PC-9 (cell line): ENCODE measurements around the gene DERL2. TPM values are rescaled to one million over a fixed set of nuclear protein-coding genes. Genes with fewer than 3 reads are reported as not detected.

ENCODE experiments used
- BruUV-seq: library from RNA; stranded (reverse); fragments of 400-500 nt; replicated peaks from 2 replicates; lab custom pipeline; 2021; lab: Mats Ljungman, UMichigan
- CTCF ChIA-PET: fragments of 300-600 bp; sonication (Branson Sonifier 250); formaldehyde crosslinking; loops from one replicate; lab custom pipeline; 2022; ENCODE audit warnings: antibody characterized with exemption; lab: Charles Lee
- POLR2A ChIA-PET: fragments of 300-600 bp; sonication (Branson Sonifier 250); formaldehyde crosslinking; loops from one replicate; lab custom pipeline; 2022; ENCODE audit warnings: antibody characterized with exemption; ENCODE audit not compliant: unreplicated experiment; lab: Charles Lee
- DNase-seq, 2 experiments: peaks; one replicate each; pipeline versions ENCODE4 v3.0.0 to v3.0.0-alpha.2; 2015 to 2022; ENCODE audit warnings: mixed read lengths in 1 of 2
- H2AFZ ChIP-seq: fragments of 200-600 bp; sonication (generic); 2 replicates; pipeline ENCODE4 v1.8.1; 2017; ENCODE audit warnings: antibody characterized with exemption
- H3F3A ChIP-seq: fragments of 200-600 bp; sonication (generic); 2 replicates; pipeline ENCODE4 v1.8.1; 2017; ENCODE audit warnings: antibody characterized with exemption, mild to moderate bottlenecking, low read depth; ENCODE audit not compliant: insufficient read depth
- H3K27ac ChIP-seq: fragments of 200-600 bp; sonication (generic); 2 replicates; pipeline ENCODE4 v1.6.1; 2016; ENCODE audit warnings: mixed run types
- H3K27me3 ChIP-seq: fragments of 200-600 bp; sonication (generic); 2 replicates; pipeline ENCODE4 v1.6.1; 2016; ENCODE audit warnings: low read depth, mixed run types; ENCODE audit not compliant: insufficient read depth
- H3K36me3 ChIP-seq: fragments of 200-600 bp; sonication (generic); 2 replicates; pipeline ENCODE4 v1.6.1; 2016; ENCODE audit warnings: low read depth, mixed run types
- H3K4me1 ChIP-seq: fragments of 200-600 bp; sonication (generic); replicated peaks from 2 replicates; pipeline ENCODE4 v1.6.1; 2016; ENCODE audit warnings: mixed run types; ENCODE audit not compliant: insufficient read depth
- H3K4me2 ChIP-seq: fragments of 200-600 bp; sonication (generic); 2 replicates; pipeline ENCODE4 v1.6.1; 2017; ENCODE audit warnings: mixed run types
- H3K4me3 ChIP-seq: fragments of 200-600 bp; sonication (generic); 2 replicates; pipeline ENCODE4 v1.6.1; 2016; ENCODE audit warnings: mixed run types
- H3K79me2 ChIP-seq: fragments of 200-600 bp; sonication (generic); 2 replicates; pipeline ENCODE4 v1.6.1; 2017; ENCODE audit warnings: low read depth, mixed run types
- H3K9me2 ChIP-seq: fragments of 200-600 bp; sonication (generic); 2 replicates; pipeline ENCODE4 v1.8.1; 2017; ENCODE audit warnings: mild to moderate bottlenecking; ENCODE audit not compliant: insufficient read depth
- H3K9me3 ChIP-seq: fragments of 200-600 bp; sonication (generic); 2 replicates; pipeline ENCODE4 v1.8.1; 2016; ENCODE audit warnings: low read depth; ENCODE audit not compliant: insufficient read depth
- H4K20me1 ChIP-seq: fragments of 200-600 bp; sonication (generic); 2 replicates; pipeline ENCODE4 v1.8.1; 2017; ENCODE audit not compliant: insufficient read depth
- CTCF ChIP-seq: fragments of 200-600 bp; sonication (generic); conservative IDR thresholded peaks from 2 replicates; pipeline ENCODE4 v1.6.1; 2017; ENCODE audit warnings: mixed run types, antibody characterized with exemption, mild to moderate bottlenecking, moderate library complexity
- EZH2 ChIP-seq: fragments of 200-600 bp; sonication (generic); IDR thresholded peaks from 2 replicates; pipeline ENCODE4 v1.8.0; 2017; ENCODE audit warnings: antibody characterized with exemption, low read depth
- intact Hi-C: fragments of 100-400 bp; cut with micrococcal nuclease; formaldehyde crosslinking; loops from one replicate; pipeline ENCODE4 v1.10.0; 2022; ENCODE audit not compliant: unreplicated experiment
- total RNA-seq: library from RNA; stranded (reverse); gene quantifications from 2 replicates; pipeline ENCODE4 v1.2.3, GENCODE V29; 2021

Gene DERL2
- total RNA-seq, 1 experiment from 2014 or later = 71.1 TPM

- H2AFZ ChIP-seq = no peak overlapping the region
- H3K27ac ChIP-seq = no peak overlapping the region
- POLR2A ChIA-PET = no interaction called here
- no peaks in the 10 kb centered on the region for H3K27me3 ChIP-seq
- CTCF ChIA-PET = no interaction called here
- H3K9me3 ChIP-seq = no peaks in the 10 kb centered on the region
- H3K4me3 ChIP-seq = no peak overlapping the region
- H3K36me3 ChIP-seq = peaks cover 11% of the 10 kb centered on the region; the same call in 1 of the 2 replicates
- intact Hi-C loops = no loop called here
- no peak for DNase-seq
- no peak overlapping the region for H3K4me2 ChIP-seq
- 0 out of 2 replicates have a peak, but pooled peaks cover 2% of the 10 kb centered on the region for H4K20me1 ChIP-seq
- no peaks in the 10 kb centered on the region for H3K79me2 ChIP-seq
- TF ChIP-seq CTCF (no peak), EZH2 (no peak)
- H3K4me1 ChIP-seq = no peaks in the 10 kb centered on the region
- BruUV-seq = no TSS peak
- H3K9me2 ChIP-seq = no peaks in the 10 kb centered on the region
- peaks cover 1% of the 10 kb centered on the region; the same call in 1 of the 2 replicates for H3F3A ChIP-seq
Observed at GRCh38 chr17:5446786-5447185, 39.2 kb downstream of the DERL2 start.

GRCh38 chr17:5444209-5444608, 41.8 kb downstream of the DERL2 start:
- Histone ChIP-seq H3K9me3 (no peaks in the 10 kb centered on the region), H3K27ac (no peak overlapping the region), H2AFZ (no peak overlapping the region), H3K36me3 (peaks cover 11% of the 10 kb centered on the region; the same call in 1 of the 2 replicates), H3K4me3 (no peak overlapping the region), H3K79me2 (no peaks in the 10 kb centered on the region), H3K4me2 (no peak overlapping the region), H3K27me3 (no peaks in the 10 kb centered on the region), H3K9me2 (no peaks in the 10 kb centered on the region), H4K20me1 (0 out of 2 replicates have a peak, but pooled peaks cover 2% of the 10 kb centered on the region), H3K4me1 (no peaks in the 10 kb centered on the region), H3F3A (peaks cover 11% of the 10 kb centered on the region; the same call in 1 of the 2 replicates)
- no TSS peak for BruUV-seq
- DNase-seq = no peak
- ChIA-PET CTCF (no interaction called here), POLR2A (no interaction called here)
- intact Hi-C loops = no loop called here
- TF ChIP-seq EZH2 (no peak), CTCF (no peak)

DNA sequence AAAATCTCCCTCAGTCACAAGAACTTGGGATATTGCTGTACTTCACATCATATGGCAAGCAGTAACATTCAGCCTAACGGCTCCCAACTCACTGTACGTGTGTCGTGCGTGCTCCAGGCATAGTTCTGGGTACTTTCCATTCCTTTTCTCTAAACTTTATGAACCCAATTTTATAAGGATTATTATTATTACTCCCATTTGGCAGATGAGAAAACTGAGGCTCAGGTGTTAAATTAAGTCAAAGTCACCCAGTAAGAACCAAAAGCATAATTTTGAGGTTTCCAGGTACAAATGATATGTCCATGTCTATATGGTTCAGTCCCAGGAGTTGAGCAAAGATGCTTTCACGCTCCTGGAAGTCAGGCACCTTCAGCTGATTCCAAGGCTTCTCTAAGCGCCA, 42.2 kb downstream of the DERL2 start:
- Histone ChIP-seq H3K4me1 (no peaks in the 10 kb centered on the region), H3K27ac (no peak overlapping the region), H3K27me3 (no peaks in the 10 kb centered on the region), H3K4me3 (no peak overlapping the region), H3K79me2 (peaks cover 2% of the 10 kb centered on the region), H3K9me3 (no peaks in the 10 kb centered on the region), H2AFZ (no peak overlapping the region), H4K20me1 (0 out of 2 replicates have a peak, but pooled peaks cover 2% of the 10 kb centered on the region), H3K4me2 (no peak overlapping the region), H3K36me3 (peaks cover 7% of the 10 kb centered on the region; the same call in 1 of the 2 replicates), H3K9me2 (no peaks in the 10 kb centered on the region), H3F3A (peaks cover 11% of the 10 kb centered on the region; the same call in 1 of the 2 replicates)
- ChIA-PET CTCF (no interaction called here), POLR2A (no interaction called here)
- intact Hi-C loops = no loop called here
- no peak for DNase-seq
- TF ChIP-seq EZH2 (no peak), CTCF (no peak)
- no TSS peak for BruUV-seq
